Keratinocyte (primary cell): ENCODE data around the gene SIGLEC7. TPM values are rescaled to one million over a fixed set of nuclear protein-coding genes. Genes with fewer than 3 reads are reported as not detected.

Experiments
- DNase-seq: peaks from one replicate; pipeline ENCODE4 v3.0.0-alpha.2; 2011; ENCODE audit warnings: low read depth, missing footprints, low spot score
- FAIRE-seq: peaks from 2 replicates; lab custom pipeline; 2011; peaks lifted over from hg19 to GRCh38; lab: Jason Lieb, UNC
- H2AFZ ChIP-seq: 2 replicates; pipeline ENCODE4 v1.6.0; 2012; ENCODE audit warnings: low read length, control low read depth, inconsistent platforms; ENCODE audit not compliant: control insufficient read depth
- H3K27ac ChIP-seq: 2 replicates; pipeline ENCODE4 v1.5.1; 2011; ENCODE audit warnings: low read length; ENCODE audit not compliant: control insufficient read depth, insufficient read depth
- H3K27me3 ChIP-seq: 3 replicates; pipeline ENCODE4 v1.6.0; 2011; ENCODE audit warnings: low read length; ENCODE audit not compliant: control insufficient read depth, insufficient read depth; ENCODE audit errors: extremely low read depth
- H3K36me3 ChIP-seq, 2 experiments: 2 replicates in 1 of 2; 3 replicates in 1 of 2; pipeline ENCODE4 v1.5.1; 2011; ENCODE audit warnings: low read length in 2 of 2, mild to moderate bottlenecking in 1 of 2; ENCODE audit not compliant: control insufficient read depth in 2 of 2, insufficient read depth in 2 of 2; ENCODE audit errors: extremely low read depth in 1 of 2
- H3K4me1 ChIP-seq: 3 replicates; pipeline ENCODE4 v1.5.1; 2011; ENCODE audit warnings: low read length; ENCODE audit not compliant: control insufficient read depth, insufficient read depth; ENCODE audit errors: extremely low read depth
- H3K4me2 ChIP-seq: 3 replicates; pipeline ENCODE4 v1.6.0; 2011; ENCODE audit warnings: low read depth, low read length; ENCODE audit not compliant: control insufficient read depth, insufficient read depth; ENCODE audit errors: extremely low read depth
- H3K4me3 ChIP-seq, 3 experiments: fragments of 200-600 bp in 1 of 3; sonication (generic) in 1 of 3; 2 replicates in 2 of 3; 3 replicates in 1 of 3; pipeline ENCODE4 v1.5.1; 2011 to 2016; ENCODE audit warnings: low read length in 3 of 3, mild to moderate bottlenecking in 3 of 3, control low read depth in 2 of 3, inconsistent platforms in 1 of 3, low read depth in 1 of 3, mixed read lengths in 1 of 3, mixed run types in 1 of 3, moderate library complexity in 1 of 3; ENCODE audit not compliant: control insufficient read depth in 2 of 3, insufficient read depth in 2 of 3; ENCODE audit errors: extremely low read depth in 1 of 3
- H3K79me2 ChIP-seq: 2 replicates; pipeline ENCODE4 v1.6.0; 2012; ENCODE audit warnings: low read length; ENCODE audit not compliant: control insufficient read depth, insufficient read depth
- H3K9ac ChIP-seq: 3 replicates; pipeline ENCODE4 v1.6.0; 2011; ENCODE audit warnings: low read length; ENCODE audit not compliant: control insufficient read depth, insufficient read depth; ENCODE audit errors: extremely low read depth
- H3K9me1 ChIP-seq: 3 replicates; pipeline ENCODE4 v1.6.0; 2011; ENCODE audit warnings: low read length; ENCODE audit not compliant: control insufficient read depth, insufficient read depth; ENCODE audit errors: extremely low read depth
- H3K9me3 ChIP-seq: 2 replicates; pipeline ENCODE4 v1.5.1; 2012; ENCODE audit warnings: low read depth, low read length; ENCODE audit not compliant: control insufficient read depth
- H4K20me1 ChIP-seq: 3 replicates; pipeline ENCODE4 v1.6.0; 2011; ENCODE audit warnings: low read length; ENCODE audit not compliant: control insufficient read depth, insufficient read depth; ENCODE audit errors: extremely low read depth
- CTCF ChIP-seq, 3 experiments: IDR thresholded peaks in 1 of 3; conservative IDR thresholded peaks in 1 of 3; optimal IDR thresholded peaks in 1 of 3; 2 replicates in 2 of 3; 3 replicates in 1 of 3; pipeline versions ENCODE3 to v1.5.1; 2011; ENCODE audit warnings: low read length in 3 of 3, mild to moderate bottlenecking in 3 of 3, moderate library complexity in 2 of 3, control low read depth in 1 of 3, inconsistent platforms in 1 of 3; ENCODE audit not compliant: insufficient read depth in 2 of 3; ENCODE audit errors: extremely low read depth in 1 of 3
- EZH2 ChIP-seq: IDR thresholded peaks from one replicate; pipeline ENCODE4 v1.6.1; 2012; ENCODE audit warnings: inconsistent platforms, mild to moderate bottlenecking, low read length, moderate library complexity
- dilution Hi-C: fragments of 300-500 bp; cut with MboI; formaldehyde crosslinking; loops from one replicate; pipeline ENCODE4 v1.7.0; 2020; ENCODE audit warnings: low sequenced_read_pairs; ENCODE audit not compliant: extremely low pct_ligation_motif_present
- polyA plus RNA-seq, 5 experiments: library from polyadenylated mRNA; depleted of rRNA in 3 of 5; stranded (reverse) in 3 of 5; stranded (forward) in 1 of 5; unstranded in 1 of 5; fragments of >200 nt; gene quantifications; 1 replicate in 1 of 5; 2 replicates in 3 of 5; 3 replicates in 1 of 5; pipeline versions ENCODE4 v1.2.1 to v1.2.3, GENCODE V29; 2011 to 2012; ENCODE audit warnings: missing spikeins in 2 of 5, low read depth in 1 of 5, low replicate concordance in 1 of 5

The SIGLEC7 gene
- polyA plus RNA-seq, 1 donor (not counting 4 experiments of a cell fraction or from before 2014, with no cell fraction given), result not detected

- peaks cover 7% of the 10 kb centered on the region for H4K20me1 ChIP-seq
- H3K4me3 ChIP-seq, result no peak overlapping the region
- DNase-seq (no peak), FAIRE-seq (no peak)
- H3K4me2 ChIP-seq, result no peak overlapping the region
- H3K27ac ChIP-seq, result no peak overlapping the region
- peaks cover 19 to 27% of the 10 kb centered on the region in 2 experiments for H3K36me3 ChIP-seq
- dilution Hi-C loops, result no loop called here
- H3K79me2 ChIP-seq, result peaks cover 61% of the 10 kb centered on the region
- H2AFZ ChIP-seq, result no peak overlapping the region
- TF ChIP-seq EZH2 (no peak), CTCF (optimal IDR thresholded peaks at IDR 0.05 in 1 of 3, IDR thresholded peaks at IDR 0.05 in 1 of 3, conservative IDR thresholded peaks at IDR 0.05 in 1 of 3; ENCODE audit: extremely low read depth in 1 of 3, insufficient read depth in 2 of 3, low read length in 3 of 3) (no peak)
- H3K27me3 ChIP-seq, result no peaks in the 10 kb centered on the region
- H3K9ac ChIP-seq, result no peak overlapping the region
- no peaks in the 10 kb centered on the region for H3K9me1 ChIP-seq
- H3K4me1 ChIP-seq, result peaks cover 9% of the 10 kb centered on the region
- no peaks in the 10 kb centered on the region for H3K9me3 ChIP-seq
These were observed 38.2 kb upstream of the SIGLEC7 start for GRCh38 chr19:51103926-51104341.

GRCh38 chr19:51107406-51108065, 34.6 kb upstream of the SIGLEC7 start:
- dilution Hi-C loops, result no loop called here
- Histone ChIP-seq H2AFZ (peak overlapping the region; percentile 64), H3K4me1 (peaks cover 10% of the 10 kb centered on the region), H3K9ac (peak overlapping the region; percentile 84), H3K79me2 (peaks cover 41% of the 10 kb centered on the region), H3K4me2 (peak overlapping the region; percentile 74), H3K27ac (peak overlapping the region; percentile 65), H4K20me1 (no peaks in the 10 kb centered on the region), H3K36me3 (peaks cover 11 to 17% of the 10 kb centered on the region in 2 experiments), H3K9me3 (no peaks in the 10 kb centered on the region), H3K27me3 (no peaks in the 10 kb centered on the region), H3K4me3 (peak overlapping the region; percentile 55 to 85 (median 69)), H3K9me1 (no peaks in the 10 kb centered on the region)
- DNase-seq (no peak), FAIRE-seq (no peak)
- no peak for TF ChIP-seq EZH2
- TF ChIP-seq CTCF (optimal IDR thresholded peaks at IDR 0.05 in 1 of 3, IDR thresholded peaks at IDR 0.05 in 1 of 3, conservative IDR thresholded peaks at IDR 0.05 in 1 of 3; ENCODE audit: extremely low read depth in 1 of 3, insufficient read depth in 2 of 3, low read length in 3 of 3), result peak in 2 of 3 experiments; percentile 8 to 23
